Testis (tissue), 2 donors: ENCODE measurements around the gene ADARB1.

Experiments
- CTCF ChIP-seq, 3 experiments: fragments of 450-650 bp in 2 of 3; fragments of 200-600 bp in 1 of 3; sonication (generic) in 1 of 3; IDR thresholded peaks; one replicate each; pipeline ENCODE4 v1.5.1; 2016 to 2019; ENCODE audit warnings: antibody characterized with exemption in 3 of 3, mild to moderate bottlenecking in 2 of 3, moderate library complexity in 1 of 3
- POLR2A ChIP-seq: fragments of 450-650 bp; IDR thresholded peaks from one replicate; pipeline ENCODE4 v1.6.1; 2017; ENCODE audit warnings: antibody characterized with exemption, mild to moderate bottlenecking, moderate library complexity

- TF ChIP-seq CTCF (IDR thresholded peaks at IDR 0.05) (no peak), POLR2A (no peak)
Measured at GRCh38 chr21:45149021-45149420, 74.6 kb downstream of the ADARB1 start.
